NCI-H2196 treated with DMSO at 0.1 percent for 48 hours (cell line): ENCODE results near the gene BORCS8.
"Not testable (repeated sequence)": the region's sequence is repeated elsewhere in the genome, so short reads cannot be mapped to it uniquely, and the experiment has no call there.

Experiments used
- DNase-seq: peaks from one replicate; lab custom pipeline; 2025; ENCODE audit not compliant: unreplicated experiment; lab: John Stamatoyannopoulos, UW

Gene BORCS8

GRCh38 chr19:19152668-19153384 is 39.1 kb downstream of the BORCS8 start:
- DNase-seq = no peak

- no peak for DNase-seq
These were observed 40.5 kb downstream of the BORCS8 start for GRCh38 chr19:19151418-19151817.

GRCh38 chr19:19149435-19149834 is 42.5 kb downstream of the BORCS8 start:
- DNase-seq = no peak

GRCh38 chr19:19148504-19148903 is 43.4 kb downstream of the BORCS8 start:
- not testable (repeated sequence) for DNase-seq

GRCh38 chr19:19147344-19147743 is 44.6 kb downstream of the BORCS8 start:
- DNase-seq = no peak

- no peak for DNase-seq
These were observed 45.1 kb downstream of the BORCS8 start for GRCh38 chr19:19146865-19147264.

- DNase-seq = peak; percentile 8
These were observed 46.0 kb downstream of the BORCS8 start for GRCh38 chr19:19145684-19146608.

GRCh38 chr19:19145281-19145680 is 46.7 kb downstream of the BORCS8 start:
- DNase-seq = no peak

GRCh38 chr19:19142347-19142746 is 49.6 kb downstream of the BORCS8 start:
- no peak for DNase-seq

GRCh38 chr19:19140476-19140875 is 51.5 kb downstream of the BORCS8 start:
- DNase-seq = no peak

GRCh38 chr19:19139876-19140229 is 52.1 kb downstream of the BORCS8 start:
- no peak for DNase-seq

- DNase-seq = peak; percentile 93
These were observed 53.6 kb downstream of the BORCS8 start, which contains the start of gene TMEM161A for GRCh38 chr19:19138109-19138981. Gene TMEM161A, minus strand, starts transcription at chr19:19138478. Its CDS starts 50 bp downstream, at chr19:19138428.

- DNase-seq = no peak
These were observed 54.3 kb downstream of the BORCS8 start for GRCh38 chr19:19137556-19138108.

GRCh38 chr19:19135713-19136112 is 56.2 kb downstream of the BORCS8 start:
- not testable (repeated sequence) for DNase-seq

GRCh38 chr19:19134687-19135158 is 57.2 kb downstream of the BORCS8 start:
- no peak for DNase-seq

- no peak for DNase-seq
These were observed 58.0 kb downstream of the BORCS8 start for GRCh38 chr19:19133985-19134384.

GRCh38 chr19:19132912-19133311 is 59.0 kb downstream of the BORCS8 start:
- DNase-seq = no peak

- DNase-seq = no peak
These were observed 60.0 kb downstream of the BORCS8 start for GRCh38 chr19:19131989-19132388.
